ENCODE results near the gene PLVAP. TPM values are rescaled to one million over a fixed set of nuclear protein-coding genes. Genes with fewer than 3 reads are reported as not detected.

PLVAP gene
- total RNA-seq, 4 donors from 2014 or later = 41.4 to 110 (median 67.9) TPM

DNA sequence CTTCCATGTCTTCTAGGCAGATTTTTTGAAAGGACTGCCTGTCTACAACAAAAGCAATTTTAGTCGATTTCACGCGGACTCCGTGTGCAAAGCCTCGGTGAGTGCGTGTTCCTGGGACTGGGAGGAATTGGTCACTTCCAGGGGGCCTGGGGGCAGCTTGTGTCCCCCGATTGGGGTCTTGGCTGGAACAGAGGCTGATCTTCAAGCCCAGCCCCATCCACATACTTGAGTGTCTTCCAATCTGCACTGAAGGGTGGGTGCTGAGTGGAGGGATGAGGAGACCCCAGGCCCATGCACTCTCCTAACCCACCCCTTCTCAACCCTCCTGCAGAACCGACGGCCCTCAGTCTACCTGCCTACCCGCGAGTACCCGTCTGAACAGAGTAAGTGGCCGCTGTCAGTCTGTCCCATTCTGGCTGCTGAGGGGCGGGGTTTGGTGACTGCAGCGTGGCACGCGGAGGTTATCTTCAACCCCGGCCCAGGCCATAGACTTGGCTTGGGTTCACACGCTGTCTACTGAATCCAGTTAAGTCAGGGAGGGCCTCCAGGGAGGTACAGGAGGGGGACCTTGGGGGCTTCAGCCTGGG lies 63.0 kb downstream of the PLVAP start:
- no peak overlapping the region for H3K4me3 ChIP-seq
- ATAC-seq = no peak
- H3K4me1 ChIP-seq = peaks cover 0 to 33% (median 5%) of the 10 kb centered on the region in 3 donors
- H3K9me3 ChIP-seq = no peaks in the 10 kb centered on the region
- H3K36me3 ChIP-seq = peaks cover 0 to 72% of the 10 kb centered on the region in 2 donors
- WGBS, 2 donors (ENCODE audit: low coverage in 1 of 2) = 95% methylated on average over 4 of the region's 19 CpGs; no CpG with 5 or more reads in 1 of the 2 donors
- TF ChIP-seq EP300 (IDR thresholded peaks at IDR 0.05) = no peak
- H3K27ac ChIP-seq = no peak overlapping the region
- H3K27me3 ChIP-seq = no peaks in the 10 kb centered on the region

DNA sequence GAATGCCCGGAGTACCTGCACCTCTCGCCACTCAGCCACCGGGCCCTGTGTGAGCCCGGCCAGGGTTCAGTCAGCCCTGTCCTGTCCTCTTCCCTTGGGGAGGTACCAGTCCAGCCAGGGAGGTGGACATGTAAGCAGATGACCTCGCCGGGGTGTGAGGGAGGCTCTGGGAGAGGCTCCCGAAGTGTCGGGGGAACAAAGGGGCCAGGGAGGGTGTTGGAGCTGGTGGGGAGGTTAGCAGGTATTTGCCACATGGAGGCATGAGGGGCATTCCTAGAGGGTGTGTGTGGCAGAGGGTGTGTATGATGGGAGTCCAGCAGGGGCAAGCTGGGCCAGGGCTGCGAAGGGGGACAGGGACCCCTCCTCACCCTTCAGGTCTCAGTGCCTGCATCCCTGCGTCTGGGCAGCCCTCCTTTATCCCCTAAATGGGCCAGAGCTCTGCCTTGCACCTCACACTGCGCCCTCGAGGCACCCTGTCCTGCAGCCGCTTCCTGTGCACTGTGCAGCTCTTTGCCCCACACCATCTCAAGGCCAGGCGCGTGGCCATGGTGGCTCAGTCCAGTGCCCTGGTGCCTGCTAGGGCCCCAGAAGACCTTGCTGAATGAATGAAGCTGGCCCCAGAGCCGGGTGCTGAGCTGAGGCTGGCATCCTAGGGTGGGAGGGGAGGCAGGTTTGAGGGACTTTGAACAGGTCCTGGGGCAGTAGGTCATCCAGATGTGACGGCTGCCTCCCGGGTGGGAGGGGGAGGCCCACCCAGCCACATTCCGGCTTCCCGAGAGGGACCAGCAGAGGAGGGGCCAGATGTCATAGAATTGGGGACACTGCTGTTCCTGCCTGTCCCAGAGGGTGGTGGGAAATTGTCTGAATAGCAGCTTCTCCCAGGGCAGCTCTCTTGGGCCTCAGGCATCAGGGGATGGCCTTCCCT lies 64.7 kb downstream of the PLVAP start:
- H3K27me3 ChIP-seq = no peaks in the 10 kb centered on the region
- ATAC-seq = no peak
- H3K36me3 ChIP-seq = peaks cover 0 to 57% of the 10 kb centered on the region in 2 donors
- no peak for TF ChIP-seq CTCF (IDR thresholded peaks at IDR 0.05)
- TF ChIP-seq POLR2A (IDR thresholded peaks at IDR 0.05) = no peak
- no peak for TF ChIP-seq POLR2AphosphoS5 (IDR thresholded peaks at IDR 0.05)
- no peak for TF ChIP-seq EP300 (IDR thresholded peaks at IDR 0.05)
- 67 to 86% methylated on average over 2 to 4 of the region's 20 CpGs for whole genome bisulfite sequencing, 2 donors (ENCODE audit: low coverage in 1 of 2)
- no peak overlapping the region for H3K27ac ChIP-seq
- H3K4me1 ChIP-seq = peaks cover 0 to 49% (median 5%) of the 10 kb centered on the region in 3 donors
- no peaks in the 10 kb centered on the region for H3K9me3 ChIP-seq
- H3K4me3 ChIP-seq = no peak overlapping the region

GRCh38 chr19:17311455-17312188 lies 65.5 kb downstream of the PLVAP start:
- ATAC-seq = no peak
- WGBS, 2 donors (ENCODE audit: low coverage in 1 of 2) = 63 to 78% methylated on average over 1 to 6 of the region's 11 CpGs
- TF ChIP-seq EP300 (IDR thresholded peaks at IDR 0.05) (no peak), CTCF (IDR thresholded peaks at IDR 0.05) (no peak), POLR2A (IDR thresholded peaks at IDR 0.05) (no peak), POLR2AphosphoS5 (IDR thresholded peaks at IDR 0.05) (no peak)
- H3K27ac ChIP-seq = no peak overlapping the region
- H3K4me1 ChIP-seq = peaks cover 0 to 57% (median 10%) of the 10 kb centered on the region in 3 donors
- no peaks in the 10 kb centered on the region for H3K27me3 ChIP-seq
- no peak overlapping the region for H3K4me3 ChIP-seq
- H3K36me3 ChIP-seq = peaks cover 0 to 48% of the 10 kb centered on the region in 2 donors
- H3K9me3 ChIP-seq = no peaks in the 10 kb centered on the region

GRCh38 chr19:17309965-17310461 lies 67.1 kb downstream of the PLVAP start:
- no peak for TF ChIP-seq EP300 (IDR thresholded peaks at IDR 0.05)
- TF ChIP-seq POLR2A (IDR thresholded peaks at IDR 0.05) = no peak
- no peak for TF ChIP-seq POLR2AphosphoS5 (IDR thresholded peaks at IDR 0.05)
- no peak for TF ChIP-seq CTCF (IDR thresholded peaks at IDR 0.05)
- 4% methylated on average over 4 of the region's 23 CpGs; no CpG with 5 or more reads in 1 of the 2 donors for WGBS, 2 donors (ENCODE audit: low coverage in 1 of 2)

More at GRCh38 chr19:17309965-17310461, 67.1 kb downstream of the PLVAP start:
- peaks cover 0 to 35% of the 10 kb centered on the region in 2 donors for H3K36me3 ChIP-seq
- no peak for ATAC-seq
- H3K27me3 ChIP-seq = no peaks in the 10 kb centered on the region
- H3K9me3 ChIP-seq = no peaks in the 10 kb centered on the region
- H3K27ac ChIP-seq = peak overlapping the region; percentile 44 to 85 (median 84)
- peaks cover 0 to 70% (median 20%) of the 10 kb centered on the region in 3 donors for H3K4me1 ChIP-seq
- H3K4me3 ChIP-seq = peak overlapping the region; percentile 80 to 92

All from gastroesophageal sphincter (tissue), 4 donors.